ENCODE measurements around the gene WTIP. TPM values are rescaled to one million over a fixed set of nuclear protein-coding genes. Genes with fewer than 3 reads are reported as not detected.
"Not testable (repeated sequence)": the region's sequence is repeated elsewhere in the genome, so short reads cannot be mapped to it uniquely, and the experiment has no call there.

The WTIP gene
- total and polyA plus RNA-seq, 2 donors (not counting 3 experiments of a cell fraction or from before 2014, with no cell fraction given): 22.4 to 25.7 TPM

DNA sequence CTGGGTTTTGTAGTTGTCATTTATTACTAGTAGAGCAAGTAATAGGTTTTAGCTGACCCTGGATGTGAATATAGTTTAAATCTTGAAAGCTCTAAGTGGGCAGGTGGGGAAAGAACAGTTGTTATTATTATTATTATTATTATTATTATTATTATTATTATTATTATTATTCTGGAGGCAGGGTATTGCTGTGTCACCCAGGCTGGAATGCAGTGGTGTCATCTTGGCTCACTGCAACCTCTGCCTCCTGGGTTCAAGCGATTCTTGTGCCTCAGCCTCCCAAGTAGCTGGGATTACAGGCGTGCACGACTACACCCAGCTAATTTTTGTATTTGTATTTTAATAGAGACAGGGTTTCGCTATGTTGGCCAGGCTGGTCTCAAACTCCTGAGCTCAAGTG, 3.1 kb upstream of the WTIP start:
- intact Hi-C loops (cut with micrococcal nuclease): not testable (repeated sequence)

GRCh38 chr19:34479396-34479795, 2.2 kb upstream of the WTIP start:
- no peak overlapping the region for H2AFZ ChIP-seq (ENCODE audit: low read depth, low read length)
- H3K9me3 ChIP-seq (replicated peaks; ENCODE audit: control insufficient read depth, insufficient read depth, low read length): no peaks in the 10 kb centered on the region
- no TSS peak for BruUV-seq (replicated peaks)
- intact Hi-C loops (cut with micrococcal nuclease) (no loop called here), dilution Hi-C loops (cut with MboI; ENCODE audit: extremely low pct_ligation_motif_present, low sequenced_read_pairs) (no loop called here)
- peaks cover 25% of the 10 kb centered on the region for H3K4me1 ChIP-seq (ENCODE audit: control insufficient read depth, extremely low read depth, insufficient read depth, low read length)
- H3K4me2 ChIP-seq (ENCODE audit: insufficient read depth, low read length): no peak overlapping the region
- no peaks in the 10 kb centered on the region for H3K27me3 ChIP-seq (ENCODE audit: control insufficient read depth in 2 of 2, insufficient read depth in 2 of 2, low read length in 2 of 2)
- no peaks in the 10 kb centered on the region for H3K9me1 ChIP-seq (replicated peaks; ENCODE audit: control insufficient read depth, extremely low read depth, insufficient read depth, low read length)
- no peak overlapping the region for H3K27ac ChIP-seq (ENCODE audit: insufficient read depth, low read depth, low read length)
- peaks cover 15% of the 10 kb centered on the region for H3K79me2 ChIP-seq (ENCODE audit: control insufficient read depth, insufficient read depth, low read length)
- no peak overlapping the region for H3K9ac ChIP-seq (replicated peaks; ENCODE audit: extremely low read depth, insufficient read depth, low read length)
- no peak for TF ChIP-seq GATA2 (IDR thresholded peaks at IDR 0.05; ENCODE audit: insufficient read depth, insufficient read length, low read depth, low read length)
- no peak for TF ChIP-seq JUN (IDR thresholded peaks at IDR 0.05; ENCODE audit: borderline replicate concordance, insufficient read depth, insufficient read length, low read depth)
- no peak for TF ChIP-seq MYC (IDR thresholded peaks at IDR 0.05; ENCODE audit: low read depth, low read length)
- TF ChIP-seq, protein P1, sequence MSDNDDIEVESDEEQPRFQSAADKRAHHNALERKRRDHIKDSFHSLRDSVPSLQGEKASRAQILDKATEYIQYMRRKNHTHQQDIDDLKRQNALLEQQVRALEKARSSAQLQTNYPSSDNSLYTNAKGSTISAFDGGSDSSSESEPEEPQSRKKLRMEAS (IDR thresholded peaks at IDR 0.05; ENCODE audit: insufficient read depth, insufficient read length): no peak
- no peak for TF ChIP-seq POLR2A (IDR thresholded peaks at IDR 0.05; ENCODE audit: low read depth, low read length)
- TF ChIP-seq FOS (IDR thresholded peaks at IDR 0.05; ENCODE audit: borderline replicate concordance, insufficient read depth, low read length): no peak
- no peak for TF ChIP-seq POLR2AphosphoS5 (IDR thresholded peaks at IDR 0.05; ENCODE audit: insufficient read depth, low read depth, low read length)
- TF ChIP-seq EZH2 (IDR thresholded peaks at IDR 0.05; ENCODE audit: borderline replicate concordance, low read depth, low read length, severe bottlenecking): no peak
- TF ChIP-seq CTCF (IDR thresholded peaks at IDR 0.05; ENCODE audit: extremely low read depth in 1 of 2, insufficient read depth in 1 of 2, low read depth in 1 of 2, low read length in 2 of 2): no peak
- CTCF ChIA-PET: no interaction called here
- DNase-seq (ENCODE audit: low read depth, low spot score): no peak
- H3K36me3 ChIP-seq (ENCODE audit: control insufficient read depth in 2 of 2, extremely low read depth in 1 of 2, insufficient read depth in 2 of 2, low read length in 2 of 2): no peaks in the 10 kb centered on the region
- FAIRE-seq: no peak
- H3K4me3 ChIP-seq (replicated peaks in 1 of 3; ENCODE audit: insufficient read depth in 1 of 3, low read depth in 1 of 3, low read length in 3 of 3): no peak overlapping the region
- no peaks in the 10 kb centered on the region for H4K20me1 ChIP-seq (replicated peaks; ENCODE audit: control insufficient read depth, extremely low read depth, insufficient read depth, low read length)
- POLR2A ChIA-PET: interaction anchor here (0.6 kb wide), 1 partner anchor 36 kb away, joined by 3 read pairs; no protein-coding TSS in a partner anchor

More for the DNA sequence above, 3.1 kb upstream of the WTIP start:
- CTCF ChIA-PET: interaction anchor here (0.9 kb wide), 1 partner anchor 22 kb away, joined by 3 read pairs; no protein-coding TSS in a partner anchor
- H3K27ac ChIP-seq (ENCODE audit: insufficient read depth, low read depth, low read length); H3K36me3 ChIP-seq (ENCODE audit: control insufficient read depth in 2 of 2, extremely low read depth in 1 of 2, insufficient read depth in 2 of 2, low read length in 2 of 2); H3K79me2 ChIP-seq (ENCODE audit: control insufficient read depth, insufficient read depth, low read length); H3K9me1 ChIP-seq (replicated peaks; ENCODE audit: control insufficient read depth, extremely low read depth, insufficient read depth, low read length); DNase-seq (ENCODE audit: low read depth, low spot score); FAIRE-seq; H3K9ac ChIP-seq (replicated peaks; ENCODE audit: extremely low read depth, insufficient read depth, low read length); H4K20me1 ChIP-seq (replicated peaks; ENCODE audit: control insufficient read depth, extremely low read depth, insufficient read depth, low read length); H3K4me2 ChIP-seq (ENCODE audit: insufficient read depth, low read length); H3K4me3 ChIP-seq (replicated peaks in 1 of 3; ENCODE audit: insufficient read depth in 1 of 3, low read depth in 1 of 3, low read length in 3 of 3); dilution Hi-C loops (cut with MboI; ENCODE audit: extremely low pct_ligation_motif_present, low sequenced_read_pairs); H3K9me3 ChIP-seq (replicated peaks; ENCODE audit: control insufficient read depth, insufficient read depth, low read length); H2AFZ ChIP-seq (ENCODE audit: low read depth, low read length); POLR2A ChIA-PET; BruUV-seq (replicated peaks); H3K27me3 ChIP-seq (ENCODE audit: control insufficient read depth in 2 of 2, insufficient read depth in 2 of 2, low read length in 2 of 2): not testable (repeated sequence)
- peaks cover 27% of the 10 kb centered on the region for H3K4me1 ChIP-seq (ENCODE audit: control insufficient read depth, extremely low read depth, insufficient read depth, low read length)

All from endothelial cell of umbilical vein (primary cell).